HepG2 (cell line): ENCODE results near the gene FDXR. TPM values are rescaled to one million over a fixed set of nuclear protein-coding genes. Genes with fewer than 3 reads are reported as not detected.
A peak's percentile ranks its signal among the peaks of the same experiment; 100 is the strongest.

Source experiments
- ATAC-seq: fragments of 200-7000 bp; cut with Tn5 transposase; 3 replicates; pipeline ENCODE4 v1.9.1; 2020; ENCODE audit warnings: mild to moderate bottlenecking, moderate library complexity
- BruUV-seq: library from RNA; stranded (reverse); fragments of 400-500 nt; replicated peaks from 2 replicates; lab custom pipeline; 2021; lab: Mats Ljungman, UMichigan
- CTCF ChIA-PET: fragments of 300-600 bp; formaldehyde crosslinking; extraction: SDS; loops from one replicate; lab custom pipeline; 2021; ENCODE audit warnings: low total read pairs, inconsistent platforms, low intra/inter-chr PET ratio; lab: Yijun Ruan, JAX
- POLR2A ChIA-PET: fragments of 350-600 bp; sonication (Branson Sonifier 250); formaldehyde crosslinking; loops from one replicate; lab custom pipeline; 2020; ENCODE audit warnings: antibody characterized with exemption, inconsistent platforms; lab: Yijun Ruan, JAX
- DNase-seq: peaks from one replicate; pipeline ENCODE4 v3.0.0-alpha.2; 2015; ENCODE audit warnings: low spot score
- FAIRE-seq: peaks from 3 replicates; lab custom pipeline; 2011; peaks lifted over from hg19 to GRCh38; lab: Jason Lieb, UNC
- H2AFZ ChIP-seq: one replicate; pipeline ENCODE4 v1.6.1; 2011; ENCODE audit warnings: low read length, inconsistent platforms
- H3K27ac ChIP-seq: fragments of 300-600 bp; 3 replicates; pipeline ENCODE4 v1.8.0; 2011; ENCODE audit warnings: mixed run types, mild to moderate bottlenecking, mixed read lengths, low read length, inconsistent platforms; ENCODE audit not compliant: insufficient read depth; ENCODE audit errors: extremely low read length
- H3K27me3 ChIP-seq, 2 experiments: fragments of 200-600 bp in 1 of 2; 2 replicates in 1 of 2; 3 replicates in 1 of 2; pipeline versions ENCODE4 v1.6.0 to v1.8.0; 2011; ENCODE audit warnings: low read length in 2 of 2, mild to moderate bottlenecking in 2 of 2, moderate library complexity in 2 of 2, inconsistent platforms in 1 of 2; ENCODE audit not compliant: insufficient read depth in 2 of 2, control insufficient read depth in 1 of 2
- H3K36me3 ChIP-seq, 2 experiments: fragments of 200-600 bp in 1 of 2; replicated peaks in 1 of 2; 2 replicates in 1 of 2; 3 replicates in 1 of 2; pipeline versions ENCODE4 v1.5.1 to v1.8.0; 2011; ENCODE audit warnings: low read length in 2 of 2, inconsistent platforms in 1 of 2; ENCODE audit not compliant: insufficient read depth in 2 of 2, control insufficient read depth in 1 of 2
- H3K4me1 ChIP-seq: 2 replicates; pipeline ENCODE4 v1.5.1; 2012; ENCODE audit warnings: low read length, inconsistent platforms; ENCODE audit not compliant: insufficient read depth
- H3K4me2 ChIP-seq: 2 replicates; pipeline ENCODE4 v1.6.0; 2011; ENCODE audit warnings: low read depth, low read length, inconsistent platforms
- H3K4me3 ChIP-seq, 3 experiments: fragments of 200-600 bp in 1 of 3; sonication (generic), shearing (Covaris generic) in 1 of 3; replicated peaks in 1 of 3; 2 replicates each; pipeline ENCODE4 v1.5.1; 2011 to 2016; ENCODE audit warnings: low read length in 3 of 3, inconsistent platforms in 2 of 3, low read depth in 2 of 3, mild to moderate bottlenecking in 2 of 3, control low read depth in 1 of 3, mixed read lengths in 1 of 3; ENCODE audit not compliant: insufficient read depth in 1 of 3
- H3K79me2 ChIP-seq: one replicate; pipeline ENCODE4 v1.6.1; 2011; ENCODE audit warnings: low read length, inconsistent platforms; ENCODE audit not compliant: insufficient read depth
- H3K9ac ChIP-seq: 2 replicates; pipeline ENCODE4 v1.6.0; 2011; ENCODE audit warnings: mild to moderate bottlenecking, low read depth, low read length, inconsistent platforms; ENCODE audit not compliant: insufficient read depth
- H3K9me3 ChIP-seq: 2 replicates; pipeline ENCODE4 v1.5.1; 2012; ENCODE audit warnings: mild to moderate bottlenecking, low read length
- H4K20me1 ChIP-seq: 2 replicates; pipeline ENCODE4 v1.6.0; 2011; ENCODE audit warnings: inconsistent platforms, mild to moderate bottlenecking, low read length, moderate library complexity; ENCODE audit not compliant: insufficient read depth
- DMTF1 ChIP-seq: sonication (generic); formaldehyde crosslinking; IDR thresholded peaks from 2 replicates; pipeline ENCODE4 v1.4.0; 2020; ENCODE audit warnings: mild to moderate bottlenecking, missing genetic modification reagents
- FOXA1 ChIP-seq, 2 experiments: fragments of 450-650 bp in 1 of 2; sonication (generic) in 1 of 2; formaldehyde crosslinking in 1 of 2; IDR thresholded peaks; 2 replicates each; pipeline versions ENCODE4 v1.4.0 to v1.6.1; 2016 to 2020; ENCODE audit warnings: missing genetic modification reagents in 1 of 2
- RNF2 ChIP-seq: fragments of 450-650 bp; conservative IDR thresholded peaks from 2 replicates; pipeline ENCODE4 v1.6.1; 2016; ENCODE audit warnings: low read depth
- ZNF432 ChIP-seq: sonication (generic); formaldehyde crosslinking; IDR thresholded peaks from 2 replicates; pipeline ENCODE4 v1.5.0; 2020; ENCODE audit warnings: missing genetic modification reagents, mild to moderate bottlenecking, borderline replicate concordance
- ZNF768 ChIP-seq: sonication (generic); formaldehyde crosslinking; IDR thresholded peaks from 2 replicates; pipeline ENCODE4 v1.4.0; 2020; ENCODE audit warnings: missing genetic modification reagents
- WGBS: methylation state at CpG from one replicate; pipeline ENCODE4 v1.1.6; 2017; ENCODE audit warnings: low lambda C conversion rate; 5-methylcytosine and 5-hydroxymethylcytosine counted together
- in situ Hi-C: cut with HindIII; loops from 2 replicates; pipeline ENCODE4 v1.10.0; 2017; ENCODE audit warnings: low pct_unique_long_range_greater_than_20kb; ENCODE audit not compliant: extremely low pct_ligation_motif_present
- intact Hi-C: fragments of 100-400 bp; cut with micrococcal nuclease; formaldehyde crosslinking; loops from one replicate; pipeline ENCODE4 v1.10.0; 2022; ENCODE audit not compliant: unreplicated experiment
- polyA plus RNA-seq, 8 experiments: library from polyadenylated mRNA; depleted of rRNA in 3 of 8; stranded (reverse) in 7 of 8; unstranded in 1 of 8; fragments of >200 nt; fragmentation: Illumina TruSeq in 4 of 8; extraction: Trizol in 4 of 8; gene quantifications; 2 replicates each; pipeline versions ENCODE4 v1.2.1 to v1.2.3, GENCODE V29; 2011 to 2016; ENCODE audit warnings: low read depth in 4 of 8, missing spikeins in 1 of 8, mixed read lengths in 1 of 8; ENCODE audit not compliant: insufficient read depth in 1 of 8
- total RNA-seq, 5 experiments: library from RNA; depleted of rRNA; stranded (reverse); fragments of >200 nt; fragmentation: Illumina TruSeq; extraction: Trizol; gene quantifications; 2 replicates each; pipeline ENCODE4 v1.2.3, GENCODE V29; 2016; ENCODE audit warnings: low read depth in 1 of 5

FDXR gene
- total and polyA plus RNA-seq, 2 of the 13 experiments (the other 11 are each of a cell fraction or from before 2014, with no cell fraction given) = 23.4 to 116 TPM

DNA sequence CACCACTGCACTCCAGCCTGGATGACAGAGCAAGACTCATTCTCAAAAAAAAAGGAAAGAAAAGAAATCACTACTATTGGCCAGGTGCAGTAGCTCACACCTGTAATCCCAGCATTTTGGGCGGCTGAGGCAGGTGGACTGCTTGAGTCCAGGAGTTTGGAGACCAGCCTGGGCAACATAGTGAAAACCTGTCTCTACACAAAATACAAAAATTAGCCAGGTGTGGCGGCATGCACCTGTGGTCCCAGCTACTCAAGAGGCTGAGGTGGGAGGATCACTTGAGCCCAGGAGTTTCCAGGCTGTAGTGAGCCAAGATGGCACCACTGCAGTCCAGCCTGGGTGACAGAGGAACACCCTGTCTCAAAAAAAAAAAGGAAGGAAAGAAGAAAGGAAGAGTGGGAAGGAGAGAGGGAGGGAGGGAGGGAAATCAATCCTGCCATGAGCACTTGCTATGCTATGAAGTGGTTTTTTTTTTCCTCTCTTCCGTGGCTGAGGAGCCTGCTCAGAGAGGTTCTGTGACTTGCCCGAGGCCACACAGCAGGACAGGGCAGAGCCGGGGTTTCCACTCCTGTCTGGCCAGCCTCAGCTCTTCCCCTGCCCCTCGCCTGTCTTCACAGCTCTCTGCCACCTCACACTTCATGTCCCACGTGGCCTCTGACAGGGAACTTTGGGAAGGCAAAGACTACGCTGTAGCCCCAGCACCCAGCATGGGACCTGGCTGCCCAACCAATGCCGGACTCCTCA is 24.0 kb downstream of the FDXR start:
- no TSS peak for BruUV-seq
- Histone ChIP-seq H3K4me3 (no peak overlapping the region), H3K9me3 (no peaks in the 10 kb centered on the region), H3K36me3 (no peaks in the 10 kb centered on the region), H3K4me2 (no peak overlapping the region), H3K9ac (no peak overlapping the region), H3K4me1 (peaks cover 9% of the 10 kb centered on the region), H3K79me2 (no peaks in the 10 kb centered on the region), H3K27ac (no peak overlapping the region), H4K20me1 (no peaks in the 10 kb centered on the region; the same call in 1 of the 2 replicates), H3K27me3 (peaks cover 2 to 67% of the 10 kb centered on the region in 2 experiments; a peak in 3 of 5 replicates), H2AFZ (no peak overlapping the region)
- intact Hi-C loops (no loop called here), in situ Hi-C loops (no loop called here)
- no peak for TF ChIP-seq ZNF432 (CRISPR knock-in tag)
- no peak for TF ChIP-seq FOXA1 (IDR thresholded peaks at IDR 0.05)
- no peak for TF ChIP-seq FOXA1 (CRISPR knock-in tag; IDR thresholded peaks at IDR 0.05)
- TF ChIP-seq DMTF1 = no peak
- peak; percentile 95 for TF ChIP-seq ZNF768 (CRISPR knock-in tag)
- no peak for TF ChIP-seq RNF2
- POLR2A ChIA-PET = interaction anchor here (0.7 kb wide), 1 partner anchor 24 kb away, joined by 3 read pairs; the partner anchor contains the start of gene FDXR
- CTCF ChIA-PET = no interaction called here
- no peak for FAIRE-seq
- 11% methylated on average over 9 of the region's 9 CpGs for WGBS
- ATAC-seq = no peak
- DNase-seq = no peak
